ENCODE data around the gene GRAMD4. TPM values are rescaled to one million over a fixed set of nuclear protein-coding genes. Genes with fewer than 3 reads are reported as not detected.
A peak's percentile ranks its signal among the peaks of the same experiment; 100 is the strongest.

The GRAMD4 gene
- total and polyA plus RNA-seq, 3 donors from 2014 or later = 20.8 to 81.5 (median 61.2) TPM

GRCh38 chr22:46684706-46685105, 64.5 kb downstream of the GRAMD4 start:
- Histone ChIP-seq H3K27ac (peak overlapping the region; percentile 72 to 74), H3K4me3 (no peak overlapping the region), H3K27me3 (no peaks in the 10 kb centered on the region), H3K4me1 (peaks cover 20% of the 10 kb centered on the region), H3K36me3 (ENCODE audit: low read depth, missing control alignments) (no peaks in the 10 kb centered on the region), H3K9me3 (no peaks in the 10 kb centered on the region)
- 73 to 93% methylated on average over 10 of the region's 10 CpGs for WGBS, 2 donors
- TF ChIP-seq POLR2A (IDR thresholded peaks at IDR 0.05) (no peak), CTCF (IDR thresholded peaks at IDR 0.05) (no peak)
- DNase-seq = no peak
- intact Hi-C loops (cut with DNase I; ENCODE audit: low total_unique reads) = no loop called here

- peak; percentile 91 for DNase-seq
- TF ChIP-seq CTCF (IDR thresholded peaks at IDR 0.05) (no peak), POLR2A (IDR thresholded peaks at IDR 0.05) (no peak)
- Histone ChIP-seq H3K27me3 (no peaks in the 10 kb centered on the region), H3K4me3 (no peak overlapping the region), H3K36me3 (ENCODE audit: low read depth, missing control alignments) (no peaks in the 10 kb centered on the region), H3K27ac (peak overlapping the region; percentile 72 to 74), H3K4me1 (peaks cover 20% of the 10 kb centered on the region), H3K9me3 (no peaks in the 10 kb centered on the region)
- intact Hi-C loops (cut with DNase I; ENCODE audit: low total_unique reads) = no loop called here
- WGBS, 2 donors = 60 to 81% methylated on average over 28 to 33 of the region's 33 CpGs
Observed at GRCh38 chr22:46686221-46687047, 66.2 kb downstream of the GRAMD4 start.

GRCh38 chr22:46687048-46687444, 66.9 kb downstream of the GRAMD4 start:
- Histone ChIP-seq H3K4me1 (peaks cover 20% of the 10 kb centered on the region), H3K36me3 (ENCODE audit: low read depth, missing control alignments) (no peaks in the 10 kb centered on the region), H3K27ac (peak overlapping the region in 1 of 2 donors; percentile 72), H3K4me3 (no peak overlapping the region), H3K27me3 (no peaks in the 10 kb centered on the region), H3K9me3 (no peaks in the 10 kb centered on the region)
- DNase-seq = no peak
- 87 to 92% methylated on average over 14 to 15 of the region's 15 CpGs for WGBS, 2 donors
- TF ChIP-seq POLR2A (IDR thresholded peaks at IDR 0.05) = no peak
- no peak for TF ChIP-seq CTCF (IDR thresholded peaks at IDR 0.05)
- intact Hi-C loops (cut with DNase I; ENCODE audit: low total_unique reads) = no loop called here

- Histone ChIP-seq H3K27me3 (no peaks in the 10 kb centered on the region), H3K36me3 (ENCODE audit: low read depth, missing control alignments) (no peaks in the 10 kb centered on the region), H3K9me3 (no peaks in the 10 kb centered on the region), H3K4me3 (no peak overlapping the region), H3K27ac (no peak overlapping the region), H3K4me1 (peaks cover 20% of the 10 kb centered on the region)
- DNase-seq = no peak
- 91 to 93% methylated on average over 15 of the region's 15 CpGs for WGBS, 2 donors
- intact Hi-C loops (cut with DNase I; ENCODE audit: low total_unique reads) = no loop called here
- no peak for TF ChIP-seq CTCF (IDR thresholded peaks at IDR 0.05)
- TF ChIP-seq POLR2A (IDR thresholded peaks at IDR 0.05) = no peak
Observed at GRCh38 chr22:46687460-46687859, 67.3 kb downstream of the GRAMD4 start.

- WGBS, 2 donors = 84 to 88% methylated on average over 11 of the region's 11 CpGs
- H3K9me3 ChIP-seq = no peaks in the 10 kb centered on the region
Observed at GRCh38 chr22:46688949-46689348, 68.8 kb downstream of the GRAMD4 start.

More at GRCh38 chr22:46688949-46689348, 68.8 kb downstream of the GRAMD4 start:
- no peaks in the 10 kb centered on the region for H3K36me3 ChIP-seq (ENCODE audit: low read depth, missing control alignments)
- no peaks in the 10 kb centered on the region for H3K27me3 ChIP-seq
- no peak overlapping the region for H3K4me3 ChIP-seq
- intact Hi-C loops (cut with DNase I; ENCODE audit: low total_unique reads) = no loop called here
- TF ChIP-seq POLR2A (IDR thresholded peaks at IDR 0.05) (no peak), CTCF (IDR thresholded peaks at IDR 0.05) (no peak)
- no peak for DNase-seq
- peaks cover 20% of the 10 kb centered on the region for H3K4me1 ChIP-seq
- no peak overlapping the region for H3K27ac ChIP-seq

All from testis (tissue), 3 donors.